Endometrial microvascular endothelial cells (primary cell): ENCODE results near the gene ZMYM4. TPM values are rescaled to one million over a fixed set of nuclear protein-coding genes. Genes with fewer than 3 reads are reported as not detected.

Source experiments
- total RNA-seq: library from RNA; depleted of rRNA; stranded (reverse); fragments of >200 nt; gene quantifications from one replicate; pipeline ENCODE4 v1.2.3, GENCODE V29; 2015; ENCODE audit errors: inconsistent ontology term

ZMYM4 gene
- total RNA-seq, 1 donor from 2014 or later: 33.1 TPM

Other genes starting within 250 kb of the ZMYM4 start
- 12.2 TPM for gene ZMYM6, start 236.8 kb upstream of the ZMYM4 start, total RNA-seq
- 20.3 TPM for gene ZMYM1, start 189.3 kb upstream of the ZMYM4 start, total RNA-seq
- gene SFPQ, start 75.6 kb upstream of the ZMYM4 start, total RNA-seq: 196 TPM